ENCODE data around the gene TTC39A.

GRCh38 chr1:51305371-51305823, 25.0 kb downstream of the TTC39A start:
- TF ChIP-seq REST (IDR thresholded peaks at IDR 0.05; ENCODE audit: insufficient read depth in 1 of 2, low read depth in 2 of 2, low read length in 2 of 2) (no peak), POLR2AphosphoS5 (IDR thresholded peaks at IDR 0.05; ENCODE audit: low read depth, low read length) (no peak), SIN3A (IDR thresholded peaks at IDR 0.05; ENCODE audit: borderline replicate concordance, insufficient read depth, low read length) (no peak), TAF1 (IDR thresholded peaks at IDR 0.05; ENCODE audit: borderline replicate concordance, insufficient read depth, low read length) (no peak), FOXP2 (optimal IDR thresholded peaks at IDR 0.05; ENCODE audit: borderline replicate concordance, extremely low read depth, extremely low read length, insufficient read depth) (no peak)

Data from PFSK-1 (cell line).